Activated naive CD4-positive, alpha-beta T cell (primary cell): ENCODE data around the gene GPR171.

Experiments
- DNase-seq, 4 experiments: peaks; one replicate each; lab custom pipeline; 2025; lab: John Stamatoyannopoulos, UW

The GPR171 gene

GRCh38 chr3:151213881-151214280 is 10.9 kb upstream of the GPR171 start:
- no peak for DNase-seq

GRCh38 chr3:151213151-151213550 is 10.1 kb upstream of the GPR171 start:
- no peak for DNase-seq

GRCh38 chr3:151210676-151211381 is 7.8 kb upstream of the GPR171 start:
- no peak for DNase-seq

- DNase-seq, result no peak
Observed at GRCh38 chr3:151209654-151210053, 6.6 kb upstream of the GPR171 start.

GRCh38 chr3:151206201-151206600 is 3.2 kb upstream of the GPR171 start:
- DNase-seq, result no peak

GRCh38 chr3:151205482-151205881 is 2.5 kb upstream of the GPR171 start:
- DNase-seq, result no peak

- DNase-seq, result no peak
Observed at GRCh38 chr3:151204530-151205402, 1.8 kb upstream of the GPR171 start.

GRCh38 chr3:151201051-151201730 is 1.8 kb downstream of the GPR171 start:
- DNase-seq, result no peak

- DNase-seq, result no peak
Observed at GRCh38 chr3:151200586-151200985, 2.4 kb downstream of the GPR171 start.

GRCh38 chr3:151199554-151200438 is 3.2 kb downstream of the GPR171 start:
- DNase-seq, result no peak

GRCh38 chr3:151198849-151199248 is 4.2 kb downstream of the GPR171 start:
- DNase-seq, result no peak

GRCh38 chr3:151197981-151198767 is 4.8 kb downstream of the GPR171 start:
- no peak for DNase-seq

GRCh38 chr3:151197228-151197627 is 5.8 kb downstream of the GPR171 start:
- DNase-seq, result no peak

- no peak for DNase-seq
Observed at GRCh38 chr3:151196434-151196833, 6.6 kb downstream of the GPR171 start.

- DNase-seq, result no peak
Observed at GRCh38 chr3:151195826-151196225, 7.2 kb downstream of the GPR171 start.

GRCh38 chr3:151192545-151192944 is 10.5 kb downstream of the GPR171 start:
- no peak for DNase-seq

GRCh38 chr3:151191095-151191494 is 11.9 kb downstream of the GPR171 start:
- no peak for DNase-seq

GRCh38 chr3:151183265-151183671 is 19.7 kb downstream of the GPR171 start:
- DNase-seq, result no peak

GRCh38 chr3:151182349-151183079 is 20.5 kb downstream of the GPR171 start:
- no peak for DNase-seq

- no peak for DNase-seq
Observed at GRCh38 chr3:151178208-151178845, 24.7 kb downstream of the GPR171 start.
